ENCODE data around the gene TSPAN32.

Gene TSPAN32, protein sequence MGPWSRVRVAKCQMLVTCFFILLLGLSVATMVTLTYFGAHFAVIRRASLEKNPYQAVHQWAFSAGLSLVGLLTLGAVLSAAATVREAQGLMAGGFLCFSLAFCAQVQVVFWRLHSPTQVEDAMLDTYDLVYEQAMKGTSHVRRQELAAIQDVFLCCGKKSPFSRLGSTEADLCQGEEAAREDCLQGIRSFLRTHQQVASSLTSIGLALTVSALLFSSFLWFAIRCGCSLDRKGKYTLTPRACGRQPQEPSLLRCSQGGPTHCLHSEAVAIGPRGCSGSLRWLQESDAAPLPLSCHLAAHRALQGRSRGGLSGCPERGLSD

DNA sequence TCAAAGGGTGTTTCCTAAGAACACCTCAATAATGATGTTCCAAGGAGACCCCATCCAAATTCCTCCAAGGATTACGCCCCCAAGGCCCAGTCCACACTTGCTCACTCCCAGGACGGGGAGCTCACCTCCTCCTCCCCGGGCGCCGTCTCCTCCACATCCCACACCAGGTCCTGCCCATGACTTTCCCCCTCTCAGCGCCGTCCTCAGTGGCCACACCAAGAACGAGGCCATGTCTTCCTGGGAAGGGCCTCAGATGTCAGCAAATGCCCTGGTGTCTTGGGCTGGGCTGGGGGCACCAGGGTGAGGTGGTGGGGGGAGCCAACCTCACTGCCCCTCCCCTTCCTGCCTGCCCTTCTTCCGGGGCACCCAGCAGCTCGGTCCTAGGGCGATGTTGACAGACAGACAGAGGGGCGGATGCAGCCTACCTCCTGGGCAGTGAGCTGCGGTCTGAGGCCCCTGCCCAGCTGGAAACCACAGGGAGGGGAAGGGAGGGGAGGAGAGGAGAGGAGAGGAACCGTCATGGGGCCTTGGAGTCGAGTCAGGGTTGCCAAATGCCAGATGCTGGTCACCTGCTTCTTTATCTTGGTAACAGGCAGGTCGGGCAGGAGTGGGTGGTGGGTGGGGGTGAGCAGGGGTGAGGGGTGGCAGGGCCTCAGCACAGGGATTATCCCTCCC, at the start of gene TSPAN32, which contains the start of gene C11orf21:
TSPAN32 (plus strand) TSS at position 383 of the 675 bp plus-strand sequence; CDS start at position 520, 137 bp downstream.
C11orf21 (minus strand) TSS at position 288 of the 675 bp plus-strand sequence; CDS start at position 178, 110 bp downstream.
- no peak for DNase-seq

DNA sequence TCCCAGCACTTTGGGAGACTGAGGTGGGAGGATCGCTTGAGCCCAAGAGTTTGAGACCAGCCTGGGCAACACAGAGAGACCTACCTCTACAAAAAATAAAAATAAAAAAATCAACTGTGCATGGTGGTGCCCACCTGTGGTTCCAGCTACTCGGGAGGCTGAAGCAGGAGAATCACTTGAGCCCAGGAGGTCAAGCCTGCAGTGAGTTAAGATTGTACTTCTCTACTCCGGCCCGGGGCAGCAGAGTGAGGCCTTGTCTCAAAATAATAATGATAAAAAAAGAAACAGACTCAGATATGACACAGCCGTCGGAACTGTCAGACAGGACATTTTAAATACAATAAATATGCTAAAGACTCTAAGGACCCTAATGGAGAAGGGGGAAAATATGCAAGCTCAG, 49.8 kb upstream of the TSPAN32 start:
- DNase-seq, result no peak

DNA sequence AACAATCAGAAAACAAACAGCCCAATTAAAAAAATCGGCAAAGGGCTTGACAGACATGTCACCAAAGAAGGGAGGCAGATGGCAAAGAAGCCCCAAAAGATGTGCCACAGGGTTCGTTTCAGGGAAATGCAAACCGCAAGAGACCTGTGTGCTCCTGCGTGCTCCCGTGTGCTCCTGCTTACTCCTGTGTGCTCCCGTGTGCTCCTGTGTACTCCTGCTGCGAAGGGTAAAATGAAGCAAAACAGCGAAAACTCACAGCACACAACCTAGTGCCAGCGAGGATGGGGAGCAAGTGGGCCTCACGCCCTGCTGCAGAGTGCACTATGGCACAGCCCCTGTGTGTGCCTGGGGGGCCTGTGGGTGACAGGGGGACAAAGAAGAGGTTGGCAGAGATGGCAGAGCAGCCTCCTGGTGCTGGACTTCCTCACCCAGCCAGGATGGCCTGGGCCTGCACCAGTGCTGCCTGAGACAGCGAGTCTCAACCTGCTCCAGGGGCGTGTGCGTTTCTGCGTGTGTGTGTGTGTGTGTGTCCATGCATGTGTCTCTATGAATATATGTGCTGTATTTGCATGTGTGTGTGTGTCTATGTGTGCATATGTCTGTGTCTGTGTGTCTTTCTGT, 45.4 kb upstream of the TSPAN32 start:
- DNase-seq, result no peak

DNA sequence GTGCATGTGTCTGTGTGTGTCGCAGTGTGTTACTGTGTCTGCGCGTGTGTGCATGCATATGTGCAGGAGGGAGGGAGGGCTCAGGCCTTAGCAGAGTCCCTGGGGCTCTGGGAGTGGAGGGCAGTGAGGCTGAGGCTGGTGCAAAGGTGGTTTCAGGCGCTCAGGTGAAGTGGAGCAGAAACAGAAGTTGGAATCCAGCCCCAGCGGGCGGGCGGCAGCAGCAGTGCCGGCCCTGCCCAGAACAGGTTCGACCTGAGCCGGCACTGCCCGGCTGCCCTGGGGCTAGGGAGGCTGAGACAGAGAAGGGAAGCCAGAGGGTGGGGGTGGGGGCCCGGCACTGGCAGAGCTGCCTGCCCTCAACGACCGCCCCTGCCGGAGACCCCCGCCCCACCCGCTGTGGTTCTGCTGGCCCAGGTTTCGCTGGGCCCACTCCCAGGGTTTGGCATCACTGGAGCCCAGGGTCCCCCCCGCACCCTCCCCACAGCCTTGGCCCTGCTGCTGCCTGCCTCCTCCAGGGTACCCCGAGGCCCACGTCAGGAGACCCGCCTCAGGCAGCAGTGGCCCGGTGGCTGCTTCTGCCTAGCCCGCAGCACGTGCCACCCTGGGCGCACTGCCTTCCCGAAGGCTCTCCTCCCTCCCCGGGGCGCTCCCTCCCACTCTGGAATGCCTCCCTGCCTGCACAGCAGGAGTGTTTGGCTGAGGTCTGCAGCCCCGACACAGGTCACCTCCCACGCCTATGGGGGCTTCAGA, 44.7 kb upstream of the TSPAN32 start:
- no peak for DNase-seq

DNA sequence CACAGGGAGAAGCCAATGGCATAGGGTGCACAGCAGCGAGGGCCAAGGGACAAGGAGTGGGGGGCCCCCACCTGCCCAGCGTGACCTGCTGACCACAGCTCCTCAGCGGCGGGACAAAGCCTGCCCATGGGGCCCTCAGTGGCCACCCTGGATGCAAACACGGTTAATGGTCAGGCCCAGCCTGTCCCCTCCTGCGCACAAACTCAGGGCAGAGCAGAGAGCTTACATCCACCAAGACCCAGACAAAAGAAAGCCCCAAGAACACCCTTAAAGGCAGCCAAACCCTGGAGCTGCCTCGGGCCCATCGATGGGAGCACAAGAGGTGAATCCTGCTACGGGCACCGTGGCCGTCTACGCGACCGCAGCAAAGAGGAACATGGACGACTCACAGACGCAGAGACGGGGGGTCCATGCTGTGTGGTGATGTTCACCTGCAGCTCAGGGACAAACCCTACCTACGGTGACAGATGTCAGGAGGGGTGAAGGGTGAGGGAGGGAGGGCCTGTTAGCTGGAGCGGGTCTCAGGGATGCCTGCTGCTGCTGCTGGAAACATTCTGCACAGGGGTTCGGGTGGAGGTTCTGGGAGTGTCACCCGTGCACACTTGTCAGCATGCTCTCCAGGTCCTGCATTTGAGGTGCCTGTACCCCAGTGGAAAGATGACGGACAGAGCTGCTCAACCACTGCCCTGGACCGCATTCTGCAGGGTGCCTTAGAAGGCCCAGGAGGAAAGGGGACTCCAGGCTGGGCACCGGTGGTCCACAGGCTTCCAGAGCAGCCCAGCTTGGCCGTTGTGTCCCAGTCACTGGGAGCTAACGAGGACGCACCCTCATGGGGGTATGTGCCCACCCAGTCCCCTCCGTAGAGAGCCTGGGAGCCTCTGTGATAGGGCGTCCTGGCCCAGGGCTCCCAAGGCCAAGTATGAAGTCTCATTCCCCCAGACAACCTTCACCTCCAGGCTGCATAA, 43.0 kb upstream of the TSPAN32 start:
- DNase-seq, result no peak

- no peak for DNase-seq
Measured at GRCh38 chr11:2259466-2259830, 42.4 kb upstream of the TSPAN32 start.

- no peak for DNase-seq
Measured at GRCh38 chr11:2259897-2260451, 41.8 kb upstream of the TSPAN32 start.

- DNase-seq, result no peak
Measured at GRCh38 chr11:2260491-2261364, 41.1 kb upstream of the TSPAN32 start.

- no peak for DNase-seq
Measured at GRCh38 chr11:2261436-2262230, 40.2 kb upstream of the TSPAN32 start.

DNA sequence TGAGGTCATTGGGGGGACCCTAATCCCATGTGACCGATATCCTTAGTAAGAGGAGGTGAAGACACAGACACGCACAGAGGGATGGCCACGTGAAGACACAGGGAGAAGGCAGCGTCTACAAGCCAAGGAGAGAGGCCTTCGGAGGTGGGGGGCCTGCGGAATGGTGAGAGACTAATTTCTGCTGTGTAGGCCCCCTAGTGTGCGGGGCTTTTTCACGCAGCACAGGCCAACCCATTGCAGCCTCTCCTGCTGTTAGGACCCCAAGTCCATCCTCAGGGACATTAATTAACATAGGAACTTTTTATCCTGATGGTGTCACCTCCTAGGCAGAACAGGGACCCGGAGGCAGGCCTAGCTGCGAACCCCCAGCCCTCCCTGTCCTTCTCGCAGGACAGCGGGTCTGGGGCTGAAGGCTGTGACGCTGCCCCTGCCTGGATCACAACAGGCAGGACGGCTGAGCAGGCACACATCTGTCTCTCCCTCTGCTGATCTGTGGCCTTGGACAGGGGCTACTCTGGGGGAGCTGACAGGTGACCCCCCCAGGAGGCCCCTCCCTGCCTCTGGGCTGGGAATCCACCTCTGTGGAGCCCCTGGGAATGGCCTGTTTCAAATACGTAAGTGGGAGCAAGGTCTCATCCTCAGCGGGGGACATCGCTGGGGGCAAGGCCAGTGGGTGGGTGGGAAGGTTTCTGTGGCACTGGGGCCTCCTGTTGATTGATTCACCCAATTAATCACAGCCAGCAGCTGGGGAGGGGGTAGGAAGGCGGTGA, 39.3 kb upstream of the TSPAN32 start:
- DNase-seq, result no peak

DNA sequence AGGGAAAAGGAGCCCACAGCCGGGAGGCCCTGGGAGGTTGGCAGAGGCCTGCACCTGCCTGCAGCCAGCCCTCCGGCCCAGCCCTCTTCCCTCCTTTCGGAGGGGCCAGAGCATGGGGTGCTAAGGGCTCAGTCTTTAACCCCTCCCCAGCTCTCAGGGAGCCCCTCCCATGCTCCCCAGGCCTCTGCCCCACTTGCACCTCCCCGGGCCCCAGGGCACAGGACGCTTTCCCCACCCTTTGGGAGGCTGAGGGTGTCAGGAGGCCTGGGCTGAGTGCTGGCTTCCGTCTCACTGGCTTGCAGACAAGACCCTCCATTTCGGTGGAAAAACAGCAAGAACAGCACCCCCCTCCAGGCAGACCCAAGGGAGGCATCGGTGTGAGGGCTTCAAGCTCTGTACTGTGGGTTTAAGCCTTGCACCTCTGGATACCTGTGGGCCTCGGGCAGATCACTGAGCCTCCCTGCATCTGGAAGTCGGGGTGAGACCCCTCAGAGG, 38.7 kb upstream of the TSPAN32 start:
- DNase-seq, result no peak

DNA sequence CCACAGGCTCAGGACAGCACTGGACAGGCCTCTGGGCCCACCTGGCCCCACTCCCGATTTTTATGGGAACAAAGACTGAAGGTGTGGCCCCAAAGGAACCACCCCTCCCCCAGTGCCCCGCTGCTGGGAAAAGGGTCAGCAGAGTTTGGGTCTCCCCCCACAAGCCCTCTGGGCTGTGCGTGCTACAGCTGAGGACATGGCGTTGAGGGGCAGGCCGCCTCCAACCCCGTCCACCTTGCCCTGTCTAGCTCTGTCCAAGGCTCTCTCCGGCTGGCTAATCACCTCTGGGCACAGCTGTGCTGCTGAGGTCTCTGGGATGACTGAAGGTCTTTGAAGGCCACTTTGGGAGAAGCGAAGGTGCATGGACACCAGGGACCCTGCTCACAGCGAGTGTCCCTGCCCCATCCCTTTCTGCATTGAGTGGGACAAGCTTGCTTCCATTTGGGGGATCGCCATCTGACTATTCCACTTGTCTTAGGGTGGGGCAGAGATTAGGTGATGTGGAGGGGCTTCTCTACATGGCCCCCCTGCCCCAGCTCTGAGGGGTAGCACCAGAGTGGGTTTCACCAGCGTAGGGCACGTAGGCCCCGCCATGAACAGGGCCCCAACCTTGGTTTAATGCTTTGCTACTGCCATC, 38.0 kb upstream of the TSPAN32 start:
- DNase-seq, result no peak

GRCh38 chr11:2264366-2265053, 37.3 kb upstream of the TSPAN32 start:
- DNase-seq, result no peak

DNA sequence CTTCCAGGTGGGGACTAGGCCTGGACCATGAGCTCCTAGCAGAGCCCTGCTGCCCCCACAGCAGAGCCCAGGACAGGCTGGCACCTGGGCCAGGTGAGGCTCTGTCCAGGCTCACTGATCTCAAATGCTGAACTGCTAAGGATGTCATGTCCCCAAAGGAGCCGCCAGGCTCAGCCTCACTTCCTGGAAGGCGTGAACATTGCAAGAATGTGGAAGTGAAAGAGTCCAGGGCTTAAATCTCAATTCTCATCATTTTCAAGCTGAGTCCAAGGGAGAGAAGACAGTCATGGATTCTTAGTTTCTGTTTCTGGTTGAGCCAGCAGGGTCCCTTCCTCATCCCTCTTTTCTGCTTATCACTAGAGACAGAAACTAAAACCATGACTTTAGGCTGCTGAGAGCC, 36.4 kb upstream of the TSPAN32 start:
- no peak for DNase-seq

GRCh38 chr11:2265854-2266585, 35.8 kb upstream of the TSPAN32 start:
- no peak for DNase-seq

DNA sequence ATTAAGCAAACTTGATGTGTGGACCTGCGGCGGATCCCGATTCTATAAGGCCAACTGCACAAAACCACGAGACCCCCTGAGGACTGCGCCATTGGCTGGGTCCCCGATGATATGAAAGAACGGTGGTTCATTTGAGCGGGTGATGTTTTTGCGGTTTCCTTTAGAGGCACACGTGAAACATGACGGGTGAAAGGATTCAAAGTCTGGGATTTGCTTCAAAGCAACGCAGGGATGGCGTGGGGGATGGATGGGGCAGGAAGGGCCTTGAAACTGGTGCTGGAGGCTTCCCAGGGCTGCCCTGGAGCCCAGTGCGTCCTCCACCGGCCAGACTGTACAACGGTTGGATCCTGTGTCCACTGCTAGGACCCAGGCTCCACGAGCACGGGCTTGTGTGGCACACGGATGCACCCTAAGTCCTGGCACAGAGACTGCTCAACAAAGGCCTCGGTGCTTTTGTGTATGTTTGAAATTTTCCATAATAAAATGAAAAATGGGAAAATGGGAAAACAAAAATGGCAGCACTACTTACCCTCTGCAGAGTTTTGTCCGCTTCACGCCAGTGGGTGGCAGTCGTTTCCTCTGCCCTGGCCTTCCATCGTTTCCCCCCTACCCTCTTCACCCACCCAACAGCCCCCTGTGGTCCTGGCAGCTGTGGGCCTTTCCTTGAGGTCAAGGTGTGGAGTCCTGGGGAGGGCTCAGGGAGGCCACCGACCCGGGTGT, 35.1 kb upstream of the TSPAN32 start:
- DNase-seq, result no peak
